SU-DHL-6 (cell line): Measurements from ENCODE around the gene TBC1D16.

ENCODE experiments used
- H2AFZ ChIP-seq: fragments of 200-600 bp; sonication (generic); 2 replicates; pipeline ENCODE4 v1.6.1; 2014; ENCODE audit warnings: low read depth, mild to moderate bottlenecking, moderate library complexity, mixed read lengths, antibody characterized with exemption, low read length; ENCODE audit not compliant: severe bottlenecking
- H3F3A ChIP-seq: fragments of 200-600 bp; shearing (Covaris generic); 2 replicates; pipeline ENCODE4 v1.6.0; 2016; ENCODE audit warnings: antibody characterized with exemption, mild to moderate bottlenecking; ENCODE audit not compliant: insufficient read depth
- H3K27ac ChIP-seq: fragments of 200-600 bp; sonication (generic); 2 replicates; pipeline ENCODE4 v1.5.1; 2016; ENCODE audit warnings: low read depth, mild to moderate bottlenecking, low read length, moderate library complexity, mixed read lengths
- H3K27me3 ChIP-seq: fragments of 200-600 bp; sonication (generic), shearing (Covaris generic); 2 replicates; pipeline ENCODE4 v1.6.0; 2014; ENCODE audit warnings: mild to moderate bottlenecking, low read length
- H3K36me3 ChIP-seq: fragments of 200-600 bp; sonication (generic); 2 replicates; pipeline ENCODE4 v1.6.1; 2014; ENCODE audit warnings: mild to moderate bottlenecking, low read length, mixed read lengths
- H3K4me2 ChIP-seq: fragments of 300-600, 200-600 bp; shearing (Covaris generic), sonication (generic); 2 replicates; pipeline ENCODE4 v1.6.0; 2014; ENCODE audit warnings: low read length, low read depth, mild to moderate bottlenecking; ENCODE audit not compliant: poor library complexity, severe bottlenecking
- H3K4me3 ChIP-seq: fragments of 200-600 bp; sonication (generic); 2 replicates; pipeline ENCODE4 v1.5.1; 2014; ENCODE audit warnings: antibody characterized with exemption, low read length, mild to moderate bottlenecking, mixed read lengths; ENCODE audit not compliant: insufficient read depth, poor library complexity, severe bottlenecking
- H3K79me2 ChIP-seq: fragments of 200-600 bp; sonication (generic); 2 replicates; pipeline ENCODE4 v1.6.1; 2014; ENCODE audit warnings: mild to moderate bottlenecking, low read length, moderate library complexity; ENCODE audit not compliant: insufficient read depth
- H3K9ac ChIP-seq: fragments of 200-600 bp; sonication (generic); 2 replicates; pipeline ENCODE4 v1.7.0; 2014; ENCODE audit warnings: mild to moderate bottlenecking, low read length
- H3K9me2 ChIP-seq: fragments of 200-600 bp; sonication (generic); replicated peaks from 2 replicates; pipeline ENCODE4 v1.6.1; 2014; ENCODE audit warnings: low read length; ENCODE audit not compliant: insufficient read depth
- H3K9me3 ChIP-seq: fragments of 200-600 bp; sonication (generic); 2 replicates; pipeline ENCODE4 v1.6.1; 2014; ENCODE audit warnings: low read length, mixed read lengths; ENCODE audit not compliant: insufficient read depth
- H4K20me1 ChIP-seq: fragments of 200-600 bp; sonication (generic); 2 replicates; pipeline ENCODE4 v1.6.1; 2014; ENCODE audit warnings: low read depth, mild to moderate bottlenecking, antibody characterized with exemption, low read length, moderate library complexity, mixed read lengths
- EZH2phosphoT487 ChIP-seq: fragments of 200-600 bp; sonication (generic), shearing (Covaris generic); conservative IDR thresholded peaks from 2 replicates; pipeline ENCODE4 v1.6.1; 2018; ENCODE audit warnings: mild to moderate bottlenecking, antibody characterized with exemption, low read length, moderate library complexity, mixed read lengths
- TF ChIP-seq, protein P1 (sequence below): fragments of 200-600 bp; sonication (generic); IDR thresholded peaks from one replicate; pipeline ENCODE4 v1.5.1; 2017; ENCODE audit warnings: antibody characterized with exemption, mild to moderate bottlenecking, low read length, moderate library complexity; ENCODE audit not compliant: insufficient read depth, poor library complexity, severe bottlenecking

TBC1D16 gene

DNA sequence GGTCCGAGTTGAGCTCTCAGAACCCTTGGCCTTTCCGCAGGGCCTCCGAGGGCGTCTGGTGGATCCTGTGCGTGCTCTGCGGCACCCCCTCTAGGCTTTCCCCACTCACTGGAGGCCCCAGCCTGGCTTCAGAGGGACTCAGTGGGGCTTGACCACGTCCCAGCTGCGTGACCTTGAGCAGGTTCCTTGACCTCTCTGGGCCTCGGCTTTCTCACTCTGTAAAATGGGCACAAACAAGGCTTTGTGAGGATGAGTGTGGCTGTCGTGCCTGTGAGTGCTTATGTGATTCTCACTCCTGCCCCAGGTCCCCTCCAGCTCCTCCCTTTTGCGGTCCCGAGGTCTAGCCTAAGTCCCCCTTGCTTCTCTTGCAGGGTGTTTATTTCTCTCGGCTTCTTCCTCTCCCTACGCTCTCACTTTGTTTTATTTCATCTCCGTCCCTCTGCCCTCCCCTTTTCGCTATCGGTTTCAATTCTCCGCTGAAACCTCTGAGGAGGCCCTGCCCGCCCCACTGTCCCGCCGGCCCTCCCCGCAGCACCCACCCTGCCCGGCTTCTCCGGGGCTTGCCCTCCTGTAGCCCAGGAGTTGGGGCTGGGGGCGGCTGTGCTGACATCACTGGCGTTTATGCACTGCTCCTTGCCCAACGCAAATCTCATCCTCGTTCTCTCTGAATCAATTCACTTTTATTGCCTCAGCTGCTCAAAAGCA lies 114.1 kb downstream of the TBC1D16 start:
- H3F3A ChIP-seq = no peaks in the 10 kb centered on the region
- H3K4me2 ChIP-seq = no peak overlapping the region
- H3K4me3 ChIP-seq = no peak overlapping the region
- no peaks in the 10 kb centered on the region for H3K27me3 ChIP-seq
- no peaks in the 10 kb centered on the region for H3K36me3 ChIP-seq
- no peaks in the 10 kb centered on the region for H3K9me3 ChIP-seq
- no peak overlapping the region for H3K9ac ChIP-seq
- no peak overlapping the region for H2AFZ ChIP-seq
- H3K27ac ChIP-seq = no peak overlapping the region
- H3K9me2 ChIP-seq = no peaks in the 10 kb centered on the region
- TF ChIP-seq EZH2phosphoT487 = no peak
- TF ChIP-seq, protein P1, sequence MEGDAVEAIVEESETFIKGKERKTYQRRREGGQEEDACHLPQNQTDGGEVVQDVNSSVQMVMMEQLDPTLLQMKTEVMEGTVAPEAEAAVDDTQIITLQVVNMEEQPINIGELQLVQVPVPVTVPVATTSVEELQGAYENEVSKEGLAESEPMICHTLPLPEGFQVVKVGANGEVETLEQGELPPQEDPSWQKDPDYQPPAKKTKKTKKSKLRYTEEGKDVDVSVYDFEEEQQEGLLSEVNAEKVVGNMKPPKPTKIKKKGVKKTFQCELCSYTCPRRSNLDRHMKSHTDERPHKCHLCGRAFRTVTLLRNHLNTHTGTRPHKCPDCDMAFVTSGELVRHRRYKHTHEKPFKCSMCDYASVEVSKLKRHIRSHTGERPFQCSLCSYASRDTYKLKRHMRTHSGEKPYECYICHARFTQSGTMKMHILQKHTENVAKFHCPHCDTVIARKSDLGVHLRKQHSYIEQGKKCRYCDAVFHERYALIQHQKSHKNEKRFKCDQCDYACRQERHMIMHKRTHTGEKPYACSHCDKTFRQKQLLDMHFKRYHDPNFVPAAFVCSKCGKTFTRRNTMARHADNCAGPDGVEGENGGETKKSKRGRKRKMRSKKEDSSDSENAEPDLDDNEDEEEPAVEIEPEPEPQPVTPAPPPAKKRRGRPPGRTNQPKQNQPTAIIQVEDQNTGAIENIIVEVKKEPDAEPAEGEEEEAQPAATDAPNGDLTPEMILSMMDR = no peak
- H3K79me2 ChIP-seq = no peaks in the 10 kb centered on the region
- H4K20me1 ChIP-seq = no peaks in the 10 kb centered on the region

DNA sequence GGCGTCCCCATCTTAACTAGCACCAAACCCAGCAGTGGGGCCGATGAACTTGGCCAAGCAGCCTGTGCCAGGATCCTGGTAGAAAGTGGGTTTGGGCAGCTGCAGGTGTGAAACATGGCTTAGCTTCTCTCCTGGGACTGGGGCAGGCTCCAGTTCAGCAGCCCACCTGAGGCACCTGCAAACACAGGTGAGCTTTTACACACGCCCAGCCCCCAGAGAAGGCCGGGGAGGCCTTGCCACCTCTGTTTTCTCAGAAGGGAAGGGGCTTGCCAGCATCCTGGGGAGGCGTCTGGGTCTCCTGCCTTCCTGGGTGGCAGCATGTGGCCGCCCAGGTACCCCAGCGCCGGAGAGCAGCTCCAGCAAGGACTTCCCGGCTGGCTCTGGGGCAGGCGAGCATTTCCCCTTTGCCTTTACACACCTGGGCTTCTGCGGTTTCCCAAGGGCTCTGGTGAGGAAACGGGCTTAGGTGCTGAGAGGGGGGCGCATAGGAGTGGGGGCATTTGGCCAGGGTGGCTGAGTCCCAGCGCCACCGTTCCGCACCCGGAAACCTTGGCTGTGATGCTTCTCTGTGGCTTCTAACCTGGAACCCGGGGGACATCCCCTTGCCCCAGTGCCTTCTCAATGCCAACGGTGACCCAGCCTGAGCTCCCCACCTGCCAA lies 114.8 kb downstream of the TBC1D16 start:
- no peak overlapping the region for H3K27ac ChIP-seq

DNA sequence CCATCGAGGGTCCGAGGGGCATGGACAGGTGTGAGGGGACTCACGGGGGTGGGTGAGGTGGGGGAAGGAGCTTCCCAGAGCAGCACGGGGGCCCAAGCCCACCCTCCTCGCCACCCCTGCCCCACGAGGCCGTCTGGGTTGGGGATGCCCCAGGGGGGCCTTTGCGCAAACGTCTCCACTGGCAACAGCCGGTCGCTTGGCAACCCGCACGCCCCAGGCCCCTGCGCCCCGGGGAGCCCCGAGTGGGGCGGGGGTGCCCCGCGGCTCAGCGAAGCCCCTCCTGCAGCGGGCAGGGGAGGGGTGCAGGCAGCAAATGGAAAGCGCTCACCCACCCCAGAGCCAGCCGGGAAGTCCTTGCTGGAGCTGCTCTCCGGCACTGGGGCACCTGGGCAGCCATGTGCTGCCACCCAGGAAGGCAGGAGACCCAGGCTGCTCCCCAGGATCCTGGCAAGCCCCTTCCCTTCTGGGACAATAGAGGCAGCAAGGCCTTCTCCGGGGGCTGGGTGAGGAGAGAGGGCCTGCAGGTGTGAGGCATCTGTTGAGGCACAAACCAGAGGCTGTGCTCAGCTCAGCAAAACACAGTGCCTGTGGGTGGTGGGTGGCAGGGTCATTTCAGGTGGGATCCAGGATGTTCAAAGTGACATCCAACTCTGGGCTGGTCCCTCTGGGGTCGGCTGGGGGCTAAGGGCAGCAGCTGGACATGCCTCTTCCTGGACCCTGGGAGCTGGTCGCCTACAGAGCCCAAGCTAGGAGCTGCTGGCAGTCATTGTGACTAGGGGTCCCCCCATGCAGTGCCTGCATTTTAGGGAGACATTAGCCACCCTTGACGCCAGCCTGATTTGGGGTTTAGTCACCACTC lies 115.6 kb downstream of the TBC1D16 start:
- H3K4me3 ChIP-seq = no peak overlapping the region
- no peak overlapping the region for H3K9ac ChIP-seq
- H3K27me3 ChIP-seq = no peaks in the 10 kb centered on the region
- H3K36me3 ChIP-seq = no peaks in the 10 kb centered on the region
- H2AFZ ChIP-seq = no peak overlapping the region
- no peaks in the 10 kb centered on the region for H3F3A ChIP-seq
- H4K20me1 ChIP-seq = no peaks in the 10 kb centered on the region
- H3K79me2 ChIP-seq = no peaks in the 10 kb centered on the region
- no peaks in the 10 kb centered on the region for H3K9me2 ChIP-seq
- no peak overlapping the region for H3K27ac ChIP-seq
- no peaks in the 10 kb centered on the region for H3K9me3 ChIP-seq
- no peak overlapping the region for H3K4me2 ChIP-seq
- no peak for TF ChIP-seq EZH2phosphoT487
- TF ChIP-seq, protein P1 = no peak

More for the DNA sequence above, 114.8 kb downstream of the TBC1D16 start:
- Histone ChIP-seq H3K27me3 (no peaks in the 10 kb centered on the region), H4K20me1 (no peaks in the 10 kb centered on the region), H3K9me3 (no peaks in the 10 kb centered on the region), H3K4me2 (no peak overlapping the region), H3K79me2 (no peaks in the 10 kb centered on the region), H3F3A (no peaks in the 10 kb centered on the region), H2AFZ (no peak overlapping the region), H3K4me3 (no peak overlapping the region), H3K36me3 (no peaks in the 10 kb centered on the region), H3K9ac (no peak overlapping the region), H3K9me2 (no peaks in the 10 kb centered on the region)
- TF ChIP-seq EZH2phosphoT487 = no peak
- TF ChIP-seq, protein P1 = no peak
